ENCODE results near the gene KHSRP. TPM values are rescaled to one million over a fixed set of nuclear protein-coding genes. Genes with fewer than 3 reads are reported as not detected.
A peak's percentile ranks its signal among the peaks of the same experiment; 100 is the strongest.

KHSRP gene
- total and polyA plus RNA-seq, 2 experiments from 2014 or later: 133 to 202 TPM

- Histone ChIP-seq H3K4me2 (peak overlapping the region; percentile 82), H3K79me2 (peaks cover 30% of the 10 kb centered on the region), H3K4me1 (ENCODE audit: insufficient read depth) (peaks cover 8% of the 10 kb centered on the region), H2AFZ (peak overlapping the region; percentile 68), H3K9me2 (replicated peaks; ENCODE audit: insufficient read depth) (no peaks in the 10 kb centered on the region), H3K27ac (peak overlapping the region; percentile 98), H3K27me3 (no peaks in the 10 kb centered on the region), H4K20me1 (ENCODE audit: insufficient read depth, poor library complexity, severe bottlenecking) (no peaks in the 10 kb centered on the region), H3K9me3 (ENCODE audit: low read depth) (no peaks in the 10 kb centered on the region), H3K4me3 (peak overlapping the region; percentile 44), H3K36me3 (replicated peaks; ENCODE audit: insufficient read depth, low read depth) (no peaks in the 10 kb centered on the region)
- TF ChIP-seq EZH2phosphoT487 (IDR thresholded peaks at IDR 0.05; ENCODE audit: low read depth, severe bottlenecking, unreplicated experiment): no peak
- TF ChIP-seq EZH2 (IDR thresholded peaks at IDR 0.05; ENCODE audit: borderline replicate concordance): no peak
- TF ChIP-seq, protein P1, sequence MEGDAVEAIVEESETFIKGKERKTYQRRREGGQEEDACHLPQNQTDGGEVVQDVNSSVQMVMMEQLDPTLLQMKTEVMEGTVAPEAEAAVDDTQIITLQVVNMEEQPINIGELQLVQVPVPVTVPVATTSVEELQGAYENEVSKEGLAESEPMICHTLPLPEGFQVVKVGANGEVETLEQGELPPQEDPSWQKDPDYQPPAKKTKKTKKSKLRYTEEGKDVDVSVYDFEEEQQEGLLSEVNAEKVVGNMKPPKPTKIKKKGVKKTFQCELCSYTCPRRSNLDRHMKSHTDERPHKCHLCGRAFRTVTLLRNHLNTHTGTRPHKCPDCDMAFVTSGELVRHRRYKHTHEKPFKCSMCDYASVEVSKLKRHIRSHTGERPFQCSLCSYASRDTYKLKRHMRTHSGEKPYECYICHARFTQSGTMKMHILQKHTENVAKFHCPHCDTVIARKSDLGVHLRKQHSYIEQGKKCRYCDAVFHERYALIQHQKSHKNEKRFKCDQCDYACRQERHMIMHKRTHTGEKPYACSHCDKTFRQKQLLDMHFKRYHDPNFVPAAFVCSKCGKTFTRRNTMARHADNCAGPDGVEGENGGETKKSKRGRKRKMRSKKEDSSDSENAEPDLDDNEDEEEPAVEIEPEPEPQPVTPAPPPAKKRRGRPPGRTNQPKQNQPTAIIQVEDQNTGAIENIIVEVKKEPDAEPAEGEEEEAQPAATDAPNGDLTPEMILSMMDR (IDR thresholded peaks at IDR 0.05; ENCODE audit: poor library complexity): no peak
- WGBS (ENCODE audit: low lambda C conversion rate, missing lambda C conversion rate): 10% methylated on average over 27 of the region's 30 CpGs
- DNase-seq (ENCODE audit: low spot score): no peak
These were observed 32.2 kb downstream of the KHSRP start for GRCh38 chr19:6392221-6393073.

- H3K36me3 ChIP-seq (replicated peaks; ENCODE audit: insufficient read depth, low read depth): no peaks in the 10 kb centered on the region
- WGBS (ENCODE audit: low lambda C conversion rate, missing lambda C conversion rate): 95% methylated on average over 17 of the region's 19 CpGs
- no peak for TF ChIP-seq EZH2phosphoT487 (IDR thresholded peaks at IDR 0.05; ENCODE audit: low read depth, severe bottlenecking, unreplicated experiment)
- TF ChIP-seq, protein P1 (IDR thresholded peaks at IDR 0.05; ENCODE audit: poor library complexity): no peak
- TF ChIP-seq EZH2 (IDR thresholded peaks at IDR 0.05; ENCODE audit: borderline replicate concordance): no peak
- H3K79me2 ChIP-seq: peaks cover 25% of the 10 kb centered on the region
- H3K27ac ChIP-seq: no peak overlapping the region
- no peaks in the 10 kb centered on the region for H4K20me1 ChIP-seq (ENCODE audit: insufficient read depth, poor library complexity, severe bottlenecking)
- H3K9me2 ChIP-seq (replicated peaks; ENCODE audit: insufficient read depth): no peaks in the 10 kb centered on the region
- no peak for DNase-seq (ENCODE audit: low spot score)
- H3K4me1 ChIP-seq (ENCODE audit: insufficient read depth): peaks cover 7% of the 10 kb centered on the region
- H3K4me3 ChIP-seq: no peak overlapping the region
- H3K4me2 ChIP-seq: no peak overlapping the region
- H3K9me3 ChIP-seq (ENCODE audit: low read depth): no peaks in the 10 kb centered on the region
- no peaks in the 10 kb centered on the region for H3K27me3 ChIP-seq
- H2AFZ ChIP-seq: no peak overlapping the region
These were observed 37.2 kb downstream of the KHSRP start for GRCh38 chr19:6387372-6387771.

- Histone ChIP-seq H3K9me2 (replicated peaks; ENCODE audit: insufficient read depth) (no peaks in the 10 kb centered on the region), H3K79me2 (peaks cover 4% of the 10 kb centered on the region), H3K4me2 (no peak overlapping the region), H3K27me3 (no peaks in the 10 kb centered on the region), H3K27ac (no peak overlapping the region), H3K9me3 (ENCODE audit: low read depth) (no peaks in the 10 kb centered on the region), H3K4me3 (no peak overlapping the region), H3K4me1 (ENCODE audit: insufficient read depth) (no peaks in the 10 kb centered on the region), H3K36me3 (replicated peaks; ENCODE audit: insufficient read depth, low read depth) (no peaks in the 10 kb centered on the region), H4K20me1 (ENCODE audit: insufficient read depth, poor library complexity, severe bottlenecking) (no peaks in the 10 kb centered on the region), H2AFZ (no peak overlapping the region)
- TF ChIP-seq, protein P1 (IDR thresholded peaks at IDR 0.05; ENCODE audit: poor library complexity): no peak
- TF ChIP-seq EZH2phosphoT487 (IDR thresholded peaks at IDR 0.05; ENCODE audit: low read depth, severe bottlenecking, unreplicated experiment) (no peak), EZH2 (IDR thresholded peaks at IDR 0.05; ENCODE audit: borderline replicate concordance) (no peak)
- no peak for DNase-seq (ENCODE audit: low spot score)
- 95% methylated on average over 4 of the region's 4 CpGs for WGBS (ENCODE audit: low lambda C conversion rate, missing lambda C conversion rate)
These were observed 40.2 kb downstream of the KHSRP start for GRCh38 chr19:6384381-6384780.
